HG03135 (cell line): ENCODE data around the gene GSDME.

Experiments used
- ATAC-seq: cut with Tn5 transposase; IDR thresholded peaks from one replicate; pipeline ENCODE4 v1.9.1; 2021; ENCODE audit warnings: mild to moderate bottlenecking, moderate library complexity; ENCODE audit not compliant: unreplicated experiment

Gene GSDME

DNA sequence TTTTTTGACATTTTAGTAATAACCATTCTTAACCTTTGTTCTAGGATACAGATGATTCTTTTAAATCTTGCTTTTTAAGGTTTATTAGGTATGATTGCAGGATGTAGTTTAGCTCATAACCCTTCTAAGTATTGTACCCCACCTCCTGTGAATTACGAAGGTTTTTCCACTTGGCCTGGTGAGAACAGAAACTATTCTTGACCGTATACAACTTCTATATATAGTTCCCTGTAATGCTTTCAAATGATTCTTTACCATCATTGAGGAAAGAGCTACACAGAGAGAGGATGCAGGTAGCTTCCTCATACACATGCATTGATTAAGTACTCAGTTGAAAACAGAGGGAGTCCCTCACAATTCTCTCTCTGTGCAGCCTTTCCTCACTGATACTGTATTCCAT, 97.8 kb downstream of the GSDME start:
- peak; percentile 59 for ATAC-seq

DNA sequence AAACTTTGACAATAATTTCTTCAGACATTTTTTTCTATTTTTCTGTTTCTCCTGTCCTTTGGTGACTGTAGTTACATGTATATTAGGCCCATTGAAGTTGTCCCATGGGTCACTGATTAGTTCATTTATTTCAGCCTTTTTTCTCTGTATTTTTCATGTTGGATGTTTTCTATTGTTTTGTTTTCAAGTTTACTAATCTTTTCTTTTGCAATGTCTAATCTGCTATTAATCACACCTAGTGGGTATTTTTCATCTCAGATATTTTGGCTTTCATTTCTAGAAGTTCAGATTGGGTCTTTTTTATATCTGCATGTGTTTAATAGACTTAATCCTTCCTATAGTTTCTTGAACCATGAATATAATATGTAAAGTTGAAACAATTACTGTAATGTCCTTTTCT, 99.3 kb downstream of the GSDME start:
- ATAC-seq: no peak

DNA sequence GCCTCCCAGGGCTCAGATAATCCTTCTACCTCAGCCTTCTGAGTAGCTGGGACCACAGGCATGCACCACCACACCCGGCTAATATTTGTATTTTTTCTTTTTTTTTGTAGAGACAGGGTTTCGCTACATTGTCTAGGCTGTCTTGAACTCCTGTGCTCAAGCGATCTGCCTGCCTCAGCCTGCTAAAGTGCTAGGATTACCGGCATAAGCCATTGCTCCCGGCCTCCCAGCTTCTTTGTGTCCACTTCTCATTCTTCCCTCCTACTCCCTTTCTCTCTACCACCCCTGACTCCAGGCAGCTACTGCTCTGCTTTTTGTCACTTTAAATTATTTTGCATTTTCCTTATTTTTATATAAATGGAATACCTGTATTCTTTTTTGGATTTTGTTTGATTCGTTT, 100.7 kb downstream of the GSDME start:
- ATAC-seq: no peak

DNA sequence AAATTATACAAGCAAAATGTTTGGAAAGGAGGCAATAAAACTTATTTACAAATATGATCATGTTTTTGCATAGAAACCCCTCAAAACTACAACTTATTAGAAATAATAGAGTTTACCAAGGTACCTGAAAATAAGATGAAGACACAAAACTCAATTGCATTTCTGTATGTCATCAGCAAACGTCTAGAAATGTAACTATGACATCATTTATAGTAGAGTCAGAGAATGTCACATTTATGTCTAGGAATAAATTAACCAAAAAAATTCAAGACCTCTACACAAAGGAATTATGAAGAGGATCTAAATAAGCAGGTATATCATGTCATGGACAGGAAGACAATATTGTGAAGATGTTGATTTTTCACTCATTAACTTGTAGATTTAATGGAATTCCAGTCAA, 103.0 kb downstream of the GSDME start:
- ATAC-seq: no peak

DNA sequence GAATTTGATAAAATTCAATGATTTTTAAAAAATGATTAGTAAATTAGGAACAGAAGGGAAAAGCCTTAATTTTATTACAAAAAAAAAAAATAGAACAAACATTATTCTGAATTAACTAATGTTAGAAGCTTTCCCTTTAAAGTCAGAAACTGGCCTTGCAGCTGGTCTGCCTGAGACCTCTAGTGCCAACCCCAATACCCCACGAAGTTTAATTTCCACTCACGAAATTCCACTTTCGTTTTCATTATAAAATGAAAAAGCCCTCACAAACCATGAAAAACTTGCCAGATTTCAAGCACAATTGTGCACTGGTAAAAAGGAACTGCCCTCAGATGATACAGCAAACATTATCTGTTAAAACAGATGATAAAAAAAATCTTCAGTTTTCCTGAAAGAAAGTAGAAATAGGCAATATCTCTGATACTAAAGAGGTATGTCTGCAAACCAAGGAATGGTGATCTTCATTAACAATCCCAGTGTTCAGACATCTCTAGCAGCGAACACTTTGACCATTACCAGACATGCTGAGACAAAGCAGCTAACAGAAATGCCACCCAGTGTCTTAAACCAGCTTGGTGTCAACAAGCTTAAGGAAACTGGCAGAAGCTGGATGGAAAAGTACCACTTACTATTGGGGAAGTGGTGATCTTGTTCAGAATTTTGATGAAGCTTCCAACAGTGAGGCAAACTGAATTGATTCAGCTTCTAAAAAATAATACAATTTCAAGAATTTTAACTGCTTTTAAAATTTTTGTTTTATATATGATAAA, 103.8 kb downstream of the GSDME start:
- no peak for ATAC-seq

DNA sequence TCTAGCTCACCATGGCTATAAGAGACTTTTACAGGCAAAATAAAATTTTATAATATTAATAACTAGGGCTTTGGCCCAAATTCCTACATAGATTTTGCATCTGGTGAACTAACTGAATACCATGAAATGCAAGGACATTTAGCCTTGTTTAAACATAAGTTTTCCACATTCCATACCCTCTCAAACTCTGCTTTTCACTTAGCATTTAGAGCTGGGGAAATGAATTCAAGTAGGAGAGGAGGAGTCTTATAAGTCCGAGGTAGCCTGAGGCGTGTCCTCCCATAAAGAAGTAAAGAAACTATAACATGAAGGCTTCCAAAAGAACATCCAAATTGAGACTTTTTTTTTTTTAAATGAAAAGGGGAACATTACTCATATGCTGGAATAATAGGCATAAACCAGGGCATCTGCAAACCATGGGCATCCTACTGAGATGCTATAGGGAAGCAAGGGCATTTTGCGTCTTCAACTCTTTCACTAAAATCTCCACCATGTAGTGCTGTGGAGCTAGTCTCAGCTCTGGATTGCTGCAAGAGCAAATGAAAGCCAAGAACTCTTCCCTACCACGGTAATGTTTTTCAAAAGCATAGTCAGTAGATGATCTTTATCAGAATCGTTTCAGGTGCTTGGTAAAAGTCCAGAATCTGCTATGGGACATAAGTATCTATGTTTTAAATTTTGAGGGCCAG, 104.9 kb downstream of the GSDME start:
- ATAC-seq: no peak
